H1 (cell line): ENCODE results near the gene UGGT2. TPM values are rescaled to one million over a fixed set of nuclear protein-coding genes. Genes with fewer than 3 reads are reported as not detected.

Experiments
- HDAC6 ChIP-seq: IDR thresholded peaks from one replicate; pipeline ENCODE4 v1.7.1; 2012; ENCODE audit warnings: low read depth, mild to moderate bottlenecking, inconsistent platforms, low read length, moderate library complexity
- MAX ChIP-seq: IDR thresholded peaks from 2 replicates; pipeline ENCODE4 v1.6.1; 2012; ENCODE audit warnings: inconsistent platforms
- POLR2A ChIP-seq, 2 experiments: IDR thresholded peaks; 1 replicate in 1 of 2; 2 replicates in 1 of 2; pipeline ENCODE4 v1.6.1; 2011; ENCODE audit warnings: low read depth in 2 of 2, low read length in 2 of 2, mild to moderate bottlenecking in 2 of 2; ENCODE audit errors: control extremely low read depth in 1 of 2
- RFX5 ChIP-seq: IDR thresholded peaks from 2 replicates; pipeline ENCODE4 v1.6.1; 2011; ENCODE audit warnings: low read depth, low read length, improper control_type of control experiment, borderline replicate concordance
- TAF7 ChIP-seq: optimal IDR thresholded peaks from 2 replicates; pipeline ENCODE3; 2011; ENCODE audit warnings: low read depth, mild to moderate bottlenecking, inconsistent platforms, low read length, moderate library complexity, borderline replicate concordance
- TEAD4 ChIP-seq: IDR thresholded peaks from 2 replicates; pipeline ENCODE4 v1.6.1; 2012; ENCODE audit warnings: low read depth, low read length, inconsistent platforms, mixed read lengths
- ZNF274 ChIP-seq: IDR thresholded peaks from 2 replicates; pipeline ENCODE4 v1.7.0; 2012; ENCODE audit warnings: low read length, borderline replicate concordance; ENCODE audit errors: extremely low read depth
- polyA plus RNA-seq, 7 experiments: library from polyadenylated mRNA; depleted of rRNA in 3 of 7; stranded (reverse) in 5 of 7; unstranded in 2 of 7; fragments of >200 nt in 5 of 7; fragments of 200-250 nt in 2 of 7; gene quantifications; 1 replicate in 5 of 7; 2 replicates in 1 of 7; 4 replicates in 1 of 7; pipeline versions ENCODE4 v1.2.1 to v1.2.3, GENCODE V29; 2011 to 2013; ENCODE audit warnings: missing spikeins in 2 of 7, mixed read lengths in 2 of 7
- total RNA-seq: library from RNA; stranded (reverse); fragmentation: NEBNext Ultra II Directional; extraction: Animal tissue kit (Norgen Biotek cat#: 25700); gene quantifications from 2 replicates; pipeline ENCODE4 v1.2.1, GENCODE V29; 2021

Gene UGGT2
- total and polyA plus RNA-seq, 2 of the 8 experiments (the other 6 are each of a cell fraction or from before 2014, with no cell fraction given) = 5.9 to 25.1 TPM

- no peak for TF ChIP-seq POLR2A (IDR thresholded peaks at IDR 0.05; ENCODE audit: control extremely low read depth in 1 of 2, low read depth in 2 of 2, low read length in 2 of 2)
- TF ChIP-seq ZNF274 = no peak
- TF ChIP-seq HDAC6 = no peak
- no peak for TF ChIP-seq RFX5
- TF ChIP-seq TAF7 = no peak
- no peak for TF ChIP-seq MAX
- TF ChIP-seq TEAD4 = no peak
Measured at GRCh38 chr13:95861296-95861695, 191.9 kb downstream of the UGGT2 start (continued).
